HepG2 (cell line): ENCODE data around the gene PDK2. TPM values are rescaled to one million over a fixed set of nuclear protein-coding genes. Genes with fewer than 3 reads are reported as not detected.
A peak's percentile ranks its signal among the peaks of the same experiment; 100 is the strongest.

ENCODE experiments used
- EHMT2 ChIP-seq: fragments of 200-600 bp; sonication (generic); IDR thresholded peaks from 2 replicates; pipeline ENCODE4 v1.7.0; 2017; ENCODE audit warnings: antibody characterized with exemption, low read depth, low read length, borderline replicate concordance
- FOXA1 ChIP-seq, 2 experiments: fragments of 450-650 bp in 1 of 2; sonication (generic) in 1 of 2; formaldehyde crosslinking in 1 of 2; IDR thresholded peaks; 2 replicates each; pipeline versions ENCODE4 v1.4.0 to v1.6.1; 2016 to 2020; ENCODE audit warnings: missing genetic modification reagents in 1 of 2
- FOXK2 ChIP-seq: fragments of 450-650 bp; IDR thresholded peaks from 2 replicates; pipeline ENCODE4 v1.6.1; 2016
- HES4 ChIP-seq: sonication (generic); formaldehyde crosslinking; IDR thresholded peaks from 2 replicates; pipeline ENCODE4 v1.9.0; 2021; ENCODE audit warnings: mild to moderate bottlenecking, missing genetic modification reagents, borderline replicate concordance
- JARID2 ChIP-seq: sonication (generic); formaldehyde crosslinking; IDR thresholded peaks from 2 replicates; pipeline ENCODE4 v1.8.1; 2023; ENCODE audit warnings: missing genetic modification reagents, inconsistent platforms; ENCODE audit not compliant: insufficient replicate concordance
- KLF9 ChIP-seq: IDR thresholded peaks from 2 replicates; pipeline ENCODE4 v1.6.1; 2016; ENCODE audit warnings: low read depth
- MYC ChIP-seq: sonication (generic); formaldehyde crosslinking; IDR thresholded peaks from 2 replicates; pipeline ENCODE4 v1.9.0; 2021; ENCODE audit warnings: missing genetic modification reagents, borderline replicate concordance
- NFKBIZ ChIP-seq: IDR thresholded peaks from 2 replicates; pipeline ENCODE4 v1.6.1; 2018; ENCODE audit warnings: missing genetic modification reagents, missing compliant biosample characterization
- PHF5A ChIP-seq: IDR thresholded peaks from one replicate; pipeline ENCODE4 v1.6.1; 2018; ENCODE audit warnings: low read depth, missing genetic modification reagents; ENCODE audit not compliant: unreplicated experiment
- POLR2AphosphoS5 ChIP-seq: IDR thresholded peaks from 2 replicates; pipeline ENCODE4 v1.6.1; 2012; ENCODE audit warnings: low read depth, low read length
- SKI ChIP-seq: fragments of 450-650 bp; IDR thresholded peaks from one replicate; pipeline ENCODE4 v1.6.1; 2018; ENCODE audit warnings: mild to moderate bottlenecking; ENCODE audit not compliant: partially characterized antibody
- SP1 ChIP-seq, 2 experiments: fragments of 450-650 bp in 1 of 2; sonication (generic) in 1 of 2; formaldehyde crosslinking in 1 of 2; IDR thresholded peaks; 2 replicates each; pipeline versions ENCODE4 v1.4.0 to v1.6.1; 2016 to 2020; ENCODE audit warnings: missing genetic modification reagents in 1 of 2
- U2AF2 ChIP-seq: fragments of 200-400 bp; formaldehyde crosslinking; IDR thresholded peaks from 2 replicates; pipeline ENCODE4 v1.6.1; 2017; ENCODE audit warnings: low read depth, mild to moderate bottlenecking, low read length
- ZBTB38 ChIP-seq: sonication (generic); formaldehyde crosslinking; IDR thresholded peaks from 2 replicates; pipeline ENCODE4 v1.5.1; 2020; ENCODE audit warnings: mild to moderate bottlenecking, missing genetic modification reagents
- ZNF333 ChIP-seq: sonication (generic); formaldehyde crosslinking; IDR thresholded peaks from 2 replicates; pipeline ENCODE4 v1.4.0; 2020; ENCODE audit warnings: mild to moderate bottlenecking, missing genetic modification reagents, borderline replicate concordance
- ZNF547 ChIP-seq: sonication (generic); formaldehyde crosslinking; IDR thresholded peaks from 2 replicates; pipeline ENCODE4 v1.5.1; 2020; ENCODE audit warnings: mild to moderate bottlenecking, missing genetic modification reagents
- ZNF558 ChIP-seq: sonication (generic); formaldehyde crosslinking; IDR thresholded peaks from 2 replicates; pipeline ENCODE4 v1.9.0; 2022; ENCODE audit warnings: mild to moderate bottlenecking, missing genetic modification reagents, borderline replicate concordance
- ZSCAN25 ChIP-seq: sonication (generic); formaldehyde crosslinking; IDR thresholded peaks from 2 replicates; pipeline ENCODE4 v1.8.0; 2022; ENCODE audit warnings: mild to moderate bottlenecking, missing genetic modification reagents
- polyA plus RNA-seq, 8 experiments: library from polyadenylated mRNA; depleted of rRNA in 3 of 8; stranded (reverse) in 7 of 8; unstranded in 1 of 8; fragments of >200 nt; fragmentation: Illumina TruSeq in 4 of 8; extraction: Trizol in 4 of 8; gene quantifications; 2 replicates each; pipeline versions ENCODE4 v1.2.1 to v1.2.3, GENCODE V29; 2011 to 2016; ENCODE audit warnings: low read depth in 4 of 8, missing spikeins in 1 of 8, mixed read lengths in 1 of 8; ENCODE audit not compliant: insufficient read depth in 1 of 8
- total RNA-seq, 5 experiments: library from RNA; depleted of rRNA; stranded (reverse); fragments of >200 nt; fragmentation: Illumina TruSeq; extraction: Trizol; gene quantifications; 2 replicates each; pipeline ENCODE4 v1.2.3, GENCODE V29; 2016; ENCODE audit warnings: low read depth in 1 of 5
- TF ChIP-seq, protein P1 (sequence below): sonication (generic); formaldehyde crosslinking; IDR thresholded peaks from 2 replicates; pipeline ENCODE4 v1.4.0; 2020; ENCODE audit warnings: missing genetic modification reagents
- TF ChIP-seq, protein P2 (sequence below): sonication (generic); formaldehyde crosslinking; IDR thresholded peaks from 2 replicates; pipeline ENCODE4 v1.8.0; 2022; ENCODE audit warnings: missing genetic modification reagents, low read depth, mild to moderate bottlenecking, borderline replicate concordance
- TF ChIP-seq, protein P3 (sequence below): sonication (generic); formaldehyde crosslinking; IDR thresholded peaks from 2 replicates; pipeline ENCODE4 v1.5.1; 2020; ENCODE audit warnings: missing genetic modification reagents, mild to moderate bottlenecking, borderline replicate concordance
- TF ChIP-seq, protein P4 (sequence below): sonication (generic); IDR thresholded peaks from 2 replicates; pipeline ENCODE4 v1.6.1; 2016; ENCODE audit warnings: low read depth, borderline replicate concordance
- TF ChIP-seq, protein P5 (sequence below): IDR thresholded peaks from 2 replicates; pipeline ENCODE4 v1.6.1; 2018; ENCODE audit warnings: missing genetic modification reagents, mild to moderate bottlenecking, missing compliant biosample characterization

The PDK2 gene
- total and polyA plus RNA-seq, 2 of the 13 experiments (the other 11 are each of a cell fraction or from before 2014, with no cell fraction given) = 18.5 to 59.7 TPM

DNA sequence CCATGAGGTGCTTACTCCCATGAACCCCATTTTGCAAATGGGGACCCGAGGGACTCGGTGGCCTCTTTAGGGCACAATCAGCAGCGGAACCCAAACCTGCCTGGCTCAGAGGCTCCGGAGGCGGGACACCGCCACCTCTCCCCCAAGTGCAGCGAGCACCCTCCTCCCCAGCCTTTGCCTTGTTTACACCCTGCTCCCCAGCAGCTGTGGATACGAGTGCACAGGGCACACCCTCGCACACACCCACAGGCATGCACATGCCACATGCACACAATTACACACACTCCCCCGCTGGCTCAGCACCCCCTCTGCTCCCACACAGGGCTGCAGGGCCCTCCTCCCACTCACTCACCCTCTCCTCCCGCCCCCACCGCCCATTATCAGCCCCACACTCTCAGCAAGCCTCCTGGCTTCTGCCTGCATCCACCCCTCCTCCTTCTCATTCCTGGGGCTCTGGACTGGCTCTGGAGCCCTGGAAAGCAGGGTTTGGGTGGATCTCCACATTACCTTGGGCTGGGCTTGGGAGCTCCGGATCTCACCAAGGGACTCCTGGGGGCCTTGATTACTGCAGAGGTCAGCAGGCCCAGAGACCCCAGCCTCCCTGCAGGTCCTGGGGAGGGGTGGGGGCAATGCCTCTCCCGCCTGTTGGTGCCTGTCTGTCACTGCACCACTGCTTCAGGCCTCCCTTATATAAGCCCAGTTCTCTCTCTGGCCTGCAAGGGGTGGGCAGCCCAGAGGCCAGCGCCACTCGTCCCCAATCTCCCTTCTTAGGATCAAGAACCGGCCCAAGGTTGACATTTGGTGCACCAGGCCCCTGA is 6.4 kb downstream of the PDK2 start (continued):
- TF ChIP-seq, protein P1, sequence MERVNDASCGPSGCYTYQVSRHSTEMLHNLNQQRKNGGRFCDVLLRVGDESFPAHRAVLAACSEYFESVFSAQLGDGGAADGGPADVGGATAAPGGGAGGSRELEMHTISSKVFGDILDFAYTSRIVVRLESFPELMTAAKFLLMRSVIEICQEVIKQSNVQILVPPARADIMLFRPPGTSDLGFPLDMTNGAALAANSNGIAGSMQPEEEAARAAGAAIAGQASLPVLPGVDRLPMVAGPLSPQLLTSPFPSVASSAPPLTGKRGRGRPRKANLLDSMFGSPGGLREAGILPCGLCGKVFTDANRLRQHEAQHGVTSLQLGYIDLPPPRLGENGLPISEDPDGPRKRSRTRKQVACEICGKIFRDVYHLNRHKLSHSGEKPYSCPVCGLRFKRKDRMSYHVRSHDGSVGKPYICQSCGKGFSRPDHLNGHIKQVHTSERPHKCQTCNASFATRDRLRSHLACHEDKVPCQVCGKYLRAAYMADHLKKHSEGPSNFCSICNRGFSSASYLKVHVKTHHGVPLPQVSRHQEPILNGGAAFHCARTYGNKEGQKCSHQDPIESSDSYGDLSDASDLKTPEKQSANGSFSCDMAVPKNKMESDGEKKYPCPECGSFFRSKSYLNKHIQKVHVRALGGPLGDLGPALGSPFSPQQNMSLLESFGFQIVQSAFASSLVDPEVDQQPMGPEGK = peak; percentile 83
- TF ChIP-seq SKI (no peak), EHMT2 (no peak), MYC (CRISPR knock-in tag) (peak; percentile 61), KLF9 (CRISPR knock-in tag) (no peak), HES4 (CRISPR knock-in tag) (0 out of 2 replicates have a peak, but pooled peaks have one; percentile 20), NFKBIZ (CRISPR knock-in tag) (no peak), FOXA1 (IDR thresholded peaks at IDR 0.05) (no peak), FOXA1 (CRISPR knock-in tag; IDR thresholded peaks at IDR 0.05) (peak; percentile 78), FOXK2 (peak; percentile 68; the same call in 1 of the 2 replicates), JARID2 (CRISPR knock-in tag) (no peak), ZNF333 (CRISPR knock-in tag) (no peak), ZSCAN25 (CRISPR knock-in tag) (peak; percentile 60; the same call in 1 of the 2 replicates), ZNF558 (CRISPR knock-in tag) (no peak), PHF5A (CRISPR knock-in tag) (no peak), U2AF2 (no peak), ZNF547 (CRISPR knock-in tag) (no peak), SP1 (IDR thresholded peaks at IDR 0.05) (no peak), SP1 (CRISPR knock-in tag; IDR thresholded peaks at IDR 0.05) (peak; percentile 31; the same call in 1 of the 2 replicates), ZBTB38 (CRISPR knock-in tag) (peak; percentile 82), POLR2AphosphoS5 (0 out of 2 replicates have a peak, but pooled peaks have one; percentile 8)
- TF ChIP-seq, protein P2, sequence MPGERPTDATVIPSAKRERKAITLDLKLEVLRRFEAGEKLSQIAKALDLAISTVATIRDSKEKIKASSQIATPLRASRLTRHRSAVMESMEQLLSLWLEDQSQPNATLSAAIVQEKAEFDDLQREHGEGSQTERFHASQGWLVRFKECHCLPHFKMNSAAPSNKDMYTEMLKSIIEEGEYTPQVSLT (CRISPR knock-in tag) = 0 out of 2 replicates have a peak, but pooled peaks have one; percentile 27
- TF ChIP-seq, protein P3, sequence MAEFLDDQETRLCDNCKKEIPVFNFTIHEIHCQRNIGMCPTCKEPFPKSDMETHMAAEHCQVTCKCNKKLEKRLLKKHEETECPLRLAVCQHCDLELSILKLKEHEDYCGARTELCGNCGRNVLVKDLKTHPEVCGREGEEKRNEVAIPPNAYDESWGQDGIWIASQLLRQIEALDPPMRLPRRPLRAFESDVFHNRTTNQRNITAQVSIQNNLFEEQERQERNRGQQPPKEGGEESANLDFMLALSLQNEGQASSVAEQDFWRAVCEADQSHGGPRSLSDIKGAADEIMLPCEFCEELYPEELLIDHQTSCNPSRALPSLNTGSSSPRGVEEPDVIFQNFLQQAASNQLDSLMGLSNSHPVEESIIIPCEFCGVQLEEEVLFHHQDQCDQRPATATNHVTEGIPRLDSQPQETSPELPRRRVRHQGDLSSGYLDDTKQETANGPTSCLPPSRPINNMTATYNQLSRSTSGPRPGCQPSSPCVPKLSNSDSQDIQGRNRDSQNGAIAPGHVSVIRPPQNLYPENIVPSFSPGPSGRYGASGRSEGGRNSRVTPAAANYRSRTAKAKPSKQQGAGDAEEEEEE = peak; percentile 84; the same call in 1 of the 2 replicates
- TF ChIP-seq, protein P4, sequence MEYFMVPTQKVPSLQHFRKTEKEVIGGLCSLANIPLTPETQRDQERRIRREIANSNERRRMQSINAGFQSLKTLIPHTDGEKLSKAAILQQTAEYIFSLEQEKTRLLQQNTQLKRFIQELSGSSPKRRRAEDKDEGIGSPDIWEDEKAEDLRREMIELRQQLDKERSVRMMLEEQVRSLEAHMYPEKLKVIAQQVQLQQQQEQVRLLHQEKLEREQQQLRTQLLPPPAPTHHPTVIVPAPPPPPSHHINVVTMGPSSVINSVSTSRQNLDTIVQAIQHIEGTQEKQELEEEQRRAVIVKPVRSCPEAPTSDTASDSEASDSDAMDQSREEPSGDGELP = peak; percentile 92; the same call in 1 of the 2 replicates
- TF ChIP-seq, protein P5, sequence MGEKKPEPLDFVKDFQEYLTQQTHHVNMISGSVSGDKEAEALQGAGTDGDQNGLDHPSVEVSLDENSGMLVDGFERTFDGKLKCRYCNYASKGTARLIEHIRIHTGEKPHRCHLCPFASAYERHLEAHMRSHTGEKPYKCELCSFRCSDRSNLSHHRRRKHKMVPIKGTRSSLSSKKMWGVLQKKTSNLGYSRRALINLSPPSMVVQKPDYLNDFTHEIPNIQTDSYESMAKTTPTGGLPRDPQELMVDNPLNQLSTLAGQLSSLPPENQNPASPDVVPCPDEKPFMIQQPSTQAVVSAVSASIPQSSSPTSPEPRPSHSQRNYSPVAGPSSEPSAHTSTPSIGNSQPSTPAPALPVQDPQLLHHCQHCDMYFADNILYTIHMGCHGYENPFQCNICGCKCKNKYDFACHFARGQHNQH (CRISPR knock-in tag) = peak; percentile 51; the same call in 1 of the 2 replicates
